HG02981 (cell line): ENCODE measurements around the gene WWP2.
"Not testable (repeated sequence)": the region's sequence is repeated elsewhere in the genome, so short reads cannot be mapped to it uniquely, and the experiment has no call there.

ENCODE experiments used
- ATAC-seq: cut with Tn5 transposase; IDR thresholded peaks from one replicate; pipeline ENCODE4 v1.9.1; 2021; ENCODE audit warnings: mild to moderate bottlenecking, moderate library complexity; ENCODE audit not compliant: unreplicated experiment

The WWP2 gene

DNA sequence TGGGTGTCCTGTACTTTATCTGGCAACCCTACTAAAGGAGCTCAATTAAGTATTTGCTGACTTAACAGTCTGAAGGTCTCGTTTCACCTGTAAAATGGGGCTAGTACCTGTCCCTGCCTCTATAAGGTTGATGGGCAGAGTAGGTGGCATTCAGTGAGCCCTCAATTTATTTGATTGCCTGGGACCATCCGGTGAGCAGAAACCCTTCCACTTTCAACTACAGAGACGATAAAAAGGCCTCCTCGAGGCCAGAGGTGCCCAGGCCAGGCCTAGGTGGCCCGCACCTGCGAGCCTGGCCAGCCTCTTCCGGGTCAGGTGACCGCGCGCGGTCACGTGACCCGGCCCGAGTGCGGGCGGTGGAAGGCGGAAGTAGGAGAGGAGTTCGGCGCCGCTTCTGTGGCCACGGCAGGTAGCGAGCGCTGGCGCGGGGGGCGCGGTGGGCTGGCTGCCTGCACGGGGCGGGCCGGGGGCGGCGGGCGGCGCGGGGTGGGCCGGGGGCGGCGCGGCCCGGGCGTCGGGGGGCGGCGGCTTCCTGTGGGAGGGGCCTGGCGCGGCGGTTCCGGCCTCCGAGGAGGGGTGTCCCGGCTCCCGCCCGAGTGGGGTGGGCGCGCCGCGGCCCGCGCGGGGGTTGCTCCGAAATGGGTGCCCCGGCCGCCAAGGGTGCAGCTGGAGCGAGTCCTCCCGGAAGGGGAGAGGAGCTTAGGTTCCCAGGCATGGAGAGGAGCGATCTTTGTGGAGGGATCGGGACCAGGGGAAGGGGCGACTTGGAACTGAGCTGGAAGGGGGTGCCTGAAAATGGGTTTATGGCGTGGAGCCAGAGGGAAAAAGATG, at the start of gene WWP2:
TSS of gene WWP2 (plus strand) at position 350 of the 831 bp plus-strand sequence. CDS start 24,679 bp downstream, outside the sequence.
- ATAC-seq: peak; percentile 74

DNA sequence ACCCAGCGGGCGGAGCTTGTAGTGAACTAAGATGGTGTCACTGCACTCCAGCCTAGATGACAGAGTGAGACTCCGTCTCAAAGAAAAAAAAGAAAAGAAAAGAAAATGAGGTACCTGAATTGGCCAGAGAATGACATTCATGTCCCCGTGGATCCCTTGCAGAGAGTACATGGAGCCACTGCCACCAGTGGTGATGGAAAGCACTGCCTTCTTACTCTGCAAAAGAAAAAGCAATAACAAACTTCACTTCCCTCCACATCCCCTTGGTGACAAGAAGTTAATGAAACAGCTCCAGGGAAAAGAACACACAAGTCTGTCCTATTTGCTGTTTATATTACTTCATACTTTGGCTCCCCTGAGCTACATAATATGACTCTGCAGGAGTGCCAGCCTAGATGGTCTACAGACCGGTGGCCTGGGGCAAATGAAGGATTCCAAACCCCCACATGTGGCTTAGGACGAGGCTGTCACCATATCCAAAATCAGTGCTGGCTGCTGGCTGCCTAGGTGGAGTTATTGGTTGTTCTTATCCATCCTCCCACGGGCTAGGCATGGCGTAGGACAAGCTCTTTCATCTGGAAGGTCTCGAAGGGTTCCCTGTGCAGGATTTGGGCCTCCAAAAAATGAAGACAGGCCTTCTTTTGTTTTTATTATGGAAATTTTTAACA, 49.1 kb upstream of the WWP2 start:
- ATAC-seq: no peak

DNA sequence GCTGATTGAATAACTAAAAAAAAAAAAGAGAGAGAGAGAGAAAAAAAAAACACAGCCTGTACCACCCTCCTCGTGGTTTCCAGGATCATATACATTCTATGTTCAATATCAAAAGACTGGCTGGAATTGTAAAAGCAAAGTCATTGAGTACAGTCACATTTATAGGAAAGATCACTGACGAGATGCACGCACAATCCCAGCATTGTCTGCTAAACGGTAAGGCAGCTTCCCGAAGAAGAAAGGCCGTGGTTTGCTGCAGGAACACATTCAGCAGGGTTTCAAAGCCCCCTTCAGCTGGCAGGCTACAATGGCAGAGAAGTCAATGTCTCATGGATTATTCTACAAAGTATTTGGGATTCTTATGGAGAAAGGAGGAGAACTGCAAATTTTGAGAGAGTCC, 45.1 kb upstream of the WWP2 start:
- no peak for ATAC-seq

DNA sequence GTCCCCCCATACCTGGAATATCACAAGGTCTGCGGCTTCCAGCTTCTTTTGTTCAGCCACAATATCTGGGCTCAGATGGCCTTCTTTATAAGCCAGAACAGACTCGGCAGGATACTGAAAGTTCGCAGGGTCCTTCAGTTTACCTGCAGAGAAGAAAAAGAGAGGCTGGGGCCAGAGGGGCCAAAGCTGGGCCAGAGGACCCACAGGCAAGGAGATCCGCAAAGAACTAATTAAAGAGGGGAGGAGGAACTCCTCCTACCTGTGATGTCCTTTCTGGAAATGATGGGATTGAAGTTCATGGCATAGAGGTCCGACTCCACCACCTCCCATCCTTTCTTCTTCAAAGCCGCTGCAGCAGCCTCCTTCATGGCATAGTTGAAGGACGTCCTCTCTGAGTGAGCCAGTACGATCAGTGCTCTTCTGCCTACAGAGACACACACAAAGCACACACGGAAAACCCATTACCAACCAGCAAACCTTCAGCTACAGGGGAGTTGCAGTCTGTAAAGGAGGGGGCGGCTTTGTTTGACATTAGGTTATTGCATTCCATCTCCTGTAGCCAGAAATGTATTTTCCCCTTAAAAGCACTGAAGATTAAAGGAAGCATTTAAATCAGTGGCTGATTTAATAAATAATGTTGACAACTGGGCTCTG, 43.9 kb upstream of the WWP2 start:
- ATAC-seq: no peak

DNA sequence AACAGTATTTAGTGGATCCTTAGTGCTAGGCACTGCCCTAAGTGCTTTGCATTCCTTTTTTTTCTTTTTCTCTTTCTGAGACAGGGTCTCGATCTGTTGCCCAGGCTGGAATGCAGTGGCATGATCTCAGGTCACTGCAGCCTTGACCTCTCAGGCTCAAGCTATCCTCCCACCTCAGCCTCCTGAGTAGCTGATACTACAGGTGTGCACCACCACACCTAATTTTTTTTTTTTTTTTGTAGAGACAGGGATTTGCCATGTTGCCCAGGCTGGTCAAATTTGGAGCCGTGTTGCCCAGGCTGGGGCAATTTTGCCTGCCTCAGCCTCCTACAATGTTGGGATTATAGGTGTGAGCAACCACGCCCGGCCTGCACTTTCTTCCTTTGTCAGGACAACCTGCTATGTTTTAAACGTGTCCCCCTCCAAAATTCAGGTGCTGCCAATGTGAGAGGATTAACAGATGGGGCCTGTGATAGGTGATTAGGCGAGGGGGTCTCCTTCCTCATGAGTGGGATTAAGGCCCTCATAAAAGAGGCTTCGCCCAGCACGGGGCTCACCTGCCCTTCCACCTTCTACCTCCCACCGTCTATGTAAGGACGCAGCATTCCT, 41.2 kb upstream of the WWP2 start:
- no peak for ATAC-seq

DNA sequence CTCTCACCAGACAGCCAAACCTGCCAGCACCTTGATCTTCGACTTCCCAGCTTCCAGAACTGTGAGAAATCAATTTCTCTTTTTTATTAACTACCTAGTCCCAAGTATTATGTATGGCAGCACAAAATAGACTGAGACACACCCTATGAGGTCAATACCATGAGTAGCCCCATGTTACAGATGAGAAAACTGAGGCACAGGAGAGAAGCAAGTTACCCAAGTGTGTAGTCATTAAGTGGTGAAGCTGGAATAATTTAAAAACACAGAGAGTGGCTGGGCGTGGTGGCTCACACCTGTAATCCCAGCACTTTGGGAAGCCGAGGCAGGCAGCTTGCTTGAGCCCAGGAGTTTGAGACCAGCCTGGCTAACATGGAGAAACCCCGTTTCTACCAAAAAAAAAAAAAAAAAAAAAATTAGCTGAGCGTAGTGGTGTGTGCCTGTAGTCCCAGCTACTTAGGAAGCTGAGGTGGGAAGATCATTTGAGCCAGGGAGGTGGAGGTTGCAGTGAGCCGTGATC, 40.6 kb upstream of the WWP2 start:
- no peak for ATAC-seq

DNA sequence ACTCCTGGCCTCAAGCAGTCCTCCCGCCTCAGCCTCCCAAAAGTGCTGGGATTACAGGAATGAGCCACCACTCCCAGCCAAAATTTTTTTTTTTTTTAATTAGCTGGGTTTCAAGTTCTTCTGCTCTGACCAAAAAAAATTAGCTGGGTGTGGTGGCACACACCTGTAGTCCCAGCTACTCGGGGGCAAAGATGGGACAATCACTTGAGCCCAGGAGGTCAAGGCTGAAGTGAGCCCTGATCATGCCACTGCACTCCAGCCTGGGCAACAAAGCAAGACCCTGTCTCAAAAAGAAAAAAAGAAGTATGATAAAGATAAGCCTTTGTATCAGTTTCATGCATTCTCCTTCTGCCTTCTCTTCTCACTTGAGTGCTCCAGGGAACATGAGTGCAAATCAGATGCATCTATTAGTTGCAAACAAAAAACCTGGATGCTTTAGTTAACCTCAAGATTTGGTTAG, 37.7 kb upstream of the WWP2 start:
- no peak for ATAC-seq

DNA sequence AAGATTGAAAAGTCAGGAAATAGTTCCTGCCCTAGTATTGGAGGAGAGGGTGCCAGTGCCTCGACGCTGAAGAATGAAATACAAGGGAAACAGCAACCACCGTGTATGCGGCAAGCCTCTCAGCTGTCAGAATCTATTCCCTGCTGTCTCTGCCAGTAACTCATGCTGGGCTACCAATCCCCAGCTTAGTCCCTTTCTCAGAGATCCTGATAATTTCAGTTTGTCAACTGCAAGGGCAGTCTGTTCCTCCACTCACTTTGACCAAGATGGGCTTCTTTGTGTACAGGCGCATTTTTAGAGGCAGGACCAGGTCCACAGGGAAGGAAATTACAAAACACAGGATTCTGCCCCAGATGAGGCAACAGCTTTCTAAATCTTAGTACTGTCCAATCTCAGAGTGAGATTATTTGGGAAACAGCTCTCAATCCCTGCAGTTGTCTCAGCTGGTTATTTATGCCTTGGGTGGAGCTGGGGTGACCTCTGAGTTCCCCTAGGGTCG, 37.1 kb upstream of the WWP2 start:
- ATAC-seq: no peak

DNA sequence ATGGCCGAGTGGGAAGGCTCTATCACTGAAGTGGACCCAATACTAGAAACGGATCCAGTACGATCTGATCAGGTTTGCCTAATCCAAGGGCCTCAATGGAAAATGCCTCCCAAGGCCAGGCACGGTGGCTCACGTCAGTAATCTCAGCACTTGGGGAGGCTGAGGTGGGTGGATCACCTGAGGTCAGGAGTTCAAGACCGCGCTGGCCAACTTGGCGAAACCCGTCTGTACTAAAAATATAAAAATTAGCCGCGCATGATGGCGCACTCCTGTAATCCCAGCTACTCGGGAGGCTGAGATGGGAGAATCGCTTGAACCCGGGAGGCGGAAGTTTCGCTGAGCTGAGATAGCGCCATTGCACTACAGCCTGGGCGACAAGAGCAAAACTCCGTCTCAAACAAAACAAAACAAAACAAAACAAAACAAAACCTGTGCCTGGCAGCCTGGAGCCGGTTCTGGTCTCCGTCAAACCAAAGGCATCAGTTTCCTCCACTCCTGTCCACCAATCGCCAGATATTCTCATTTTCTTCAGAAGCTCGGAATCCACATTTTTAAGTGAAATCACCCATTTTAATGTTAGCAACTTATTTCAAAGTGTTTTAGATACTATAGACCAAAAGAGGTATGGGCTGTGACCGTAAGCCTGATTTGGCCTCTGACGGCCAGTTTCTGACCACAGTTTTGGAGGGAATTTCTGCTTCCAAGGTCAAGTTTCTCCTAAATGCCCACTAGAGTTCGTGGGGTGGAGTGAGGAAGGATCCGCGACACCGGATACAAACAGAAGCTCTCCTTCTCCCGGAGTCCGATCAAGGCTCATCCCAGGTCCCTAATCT, 36.4 kb upstream of the WWP2 start:
- ATAC-seq: no peak

DNA sequence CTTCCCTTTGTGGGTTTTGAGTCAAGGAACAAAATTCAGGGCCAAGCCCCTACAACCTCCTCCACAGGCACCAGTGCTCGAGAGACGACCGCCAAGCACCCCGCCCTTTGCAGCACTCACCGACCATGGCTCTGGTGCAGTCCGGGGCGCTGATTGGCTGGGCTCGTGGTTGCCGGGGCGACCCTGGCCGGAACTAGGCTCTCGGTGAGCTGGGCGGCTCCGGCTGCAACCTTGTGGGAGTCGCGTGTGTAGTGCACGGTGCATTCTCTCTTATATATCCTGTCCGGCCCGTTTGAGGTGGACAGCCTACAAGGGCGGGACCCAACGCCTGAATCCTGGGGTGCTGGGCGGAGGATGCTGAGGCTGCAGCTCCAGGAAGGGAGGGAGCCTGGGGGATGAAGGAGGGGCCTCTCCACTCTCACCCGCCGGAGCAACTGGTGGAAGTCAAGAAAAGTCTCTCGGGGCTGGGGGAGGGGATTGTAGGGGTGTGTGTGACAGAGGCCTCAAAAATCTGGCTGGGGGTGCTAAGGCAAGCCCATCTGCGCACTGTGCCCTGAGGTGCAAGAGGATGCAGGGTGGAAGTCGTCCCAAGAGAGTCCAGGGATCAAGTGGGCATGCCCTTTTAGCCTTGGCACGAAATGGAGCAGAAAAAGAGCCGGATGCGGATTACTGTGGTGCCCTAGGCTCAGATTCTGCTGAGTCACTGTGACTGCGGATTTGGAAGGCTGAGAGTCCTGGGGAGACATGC, 35.6 kb upstream of the WWP2 start, which contains the start of gene NQO1:
TSS of gene NQO1 (minus strand) at position 248 of the 748 bp plus-strand sequence. CDS start at position 127, 121 bp downstream.
- peak; percentile 98 for ATAC-seq

DNA sequence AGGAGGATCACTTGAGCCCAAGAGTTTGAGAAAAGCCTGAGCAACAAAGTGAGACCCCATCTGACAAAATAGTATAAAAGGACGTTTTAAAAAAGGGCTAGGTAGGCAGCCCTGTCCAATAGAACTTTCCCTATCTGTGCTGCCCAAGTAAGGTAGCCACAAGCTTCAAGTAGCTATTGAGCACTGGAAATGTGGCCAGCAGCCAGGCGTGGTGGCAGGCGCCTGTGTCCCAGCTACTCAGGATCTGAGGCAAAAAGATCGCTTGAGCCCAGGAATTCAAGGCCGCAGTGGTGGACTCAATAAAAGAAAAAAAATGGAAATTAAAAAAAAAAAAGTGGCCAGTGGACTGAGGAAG, 34.2 kb upstream of the WWP2 start:
- no peak for ATAC-seq

DNA sequence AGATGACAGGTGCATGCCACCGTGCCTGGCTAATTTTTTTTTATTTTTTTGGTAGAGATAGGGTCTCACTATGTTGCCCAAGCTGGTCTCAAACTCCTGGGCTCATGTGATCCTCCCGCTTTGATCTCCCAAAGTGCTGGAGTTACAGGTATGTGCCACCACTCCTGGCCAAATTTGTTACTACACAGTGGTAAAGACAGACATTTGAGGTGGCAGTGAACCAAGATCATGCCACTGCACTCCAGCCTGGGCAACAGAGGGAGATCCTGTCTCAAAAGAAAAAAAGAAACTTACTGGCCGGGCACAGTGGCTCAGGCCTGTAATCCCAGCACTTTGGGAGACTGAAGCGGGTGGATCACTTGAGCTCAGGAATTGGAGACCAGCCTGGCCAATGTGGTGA, 33.1 kb upstream of the WWP2 start:
- not testable (repeated sequence) for ATAC-seq

DNA sequence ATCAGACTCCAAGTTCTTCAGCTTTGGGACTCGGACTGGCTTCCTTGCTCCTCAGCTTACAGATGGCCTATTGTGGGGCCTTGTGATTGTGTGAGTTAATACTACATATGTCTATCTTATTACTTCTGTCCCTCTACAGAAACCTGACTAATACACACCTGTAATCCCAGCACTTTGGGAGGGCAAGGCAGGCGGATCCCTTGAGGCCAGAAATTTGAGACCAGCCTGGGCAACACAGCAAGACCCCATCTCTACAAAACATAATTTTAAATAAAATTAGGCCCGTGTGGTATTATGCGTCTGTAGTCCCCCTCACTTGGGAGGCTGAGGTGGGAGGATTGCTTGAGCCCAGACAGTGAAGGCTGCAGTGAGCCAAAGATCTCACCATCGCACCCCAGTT, 30.9 kb upstream of the WWP2 start:
- not testable (repeated sequence) for ATAC-seq

DNA sequence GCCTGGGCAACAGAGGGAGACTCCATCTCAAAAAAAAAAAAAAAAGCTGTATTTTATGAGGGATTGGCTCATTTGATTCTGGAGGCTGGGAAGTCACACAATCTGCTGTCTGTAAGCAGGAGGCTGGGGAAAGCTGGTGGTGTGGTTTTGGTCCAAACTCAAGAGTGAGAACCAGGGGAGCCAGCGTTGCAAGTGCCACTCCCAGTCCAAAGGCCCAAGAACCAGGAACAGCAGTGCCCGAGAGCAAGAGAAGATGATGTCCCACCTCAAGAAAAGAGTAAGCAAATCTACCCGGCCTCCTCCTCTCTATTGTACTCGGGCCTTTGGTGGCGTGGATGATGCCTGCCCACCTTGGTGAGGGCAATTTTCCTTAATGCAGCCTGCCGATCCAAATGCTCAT, 30.0 kb upstream of the WWP2 start:
- ATAC-seq: no peak

DNA sequence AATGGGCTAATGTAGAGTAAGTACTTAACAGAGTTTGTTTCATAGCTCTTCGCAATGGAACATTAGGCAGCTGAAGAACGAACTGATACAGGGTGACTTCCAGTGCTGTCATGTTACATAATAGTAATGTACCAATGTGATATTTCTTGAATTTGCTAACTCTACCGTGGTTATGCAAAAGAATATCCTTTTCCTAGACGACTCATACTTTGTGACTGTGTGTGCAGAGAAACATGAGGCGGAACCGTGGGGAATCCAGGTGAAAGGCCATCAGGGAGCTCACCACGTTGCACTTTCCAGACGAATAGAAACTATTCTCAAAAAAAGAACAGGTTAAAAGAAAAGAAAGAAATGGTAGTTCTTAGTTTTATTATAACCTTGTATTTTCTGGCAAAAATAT, 20.6 kb upstream of the WWP2 start:
- ATAC-seq: no peak

DNA sequence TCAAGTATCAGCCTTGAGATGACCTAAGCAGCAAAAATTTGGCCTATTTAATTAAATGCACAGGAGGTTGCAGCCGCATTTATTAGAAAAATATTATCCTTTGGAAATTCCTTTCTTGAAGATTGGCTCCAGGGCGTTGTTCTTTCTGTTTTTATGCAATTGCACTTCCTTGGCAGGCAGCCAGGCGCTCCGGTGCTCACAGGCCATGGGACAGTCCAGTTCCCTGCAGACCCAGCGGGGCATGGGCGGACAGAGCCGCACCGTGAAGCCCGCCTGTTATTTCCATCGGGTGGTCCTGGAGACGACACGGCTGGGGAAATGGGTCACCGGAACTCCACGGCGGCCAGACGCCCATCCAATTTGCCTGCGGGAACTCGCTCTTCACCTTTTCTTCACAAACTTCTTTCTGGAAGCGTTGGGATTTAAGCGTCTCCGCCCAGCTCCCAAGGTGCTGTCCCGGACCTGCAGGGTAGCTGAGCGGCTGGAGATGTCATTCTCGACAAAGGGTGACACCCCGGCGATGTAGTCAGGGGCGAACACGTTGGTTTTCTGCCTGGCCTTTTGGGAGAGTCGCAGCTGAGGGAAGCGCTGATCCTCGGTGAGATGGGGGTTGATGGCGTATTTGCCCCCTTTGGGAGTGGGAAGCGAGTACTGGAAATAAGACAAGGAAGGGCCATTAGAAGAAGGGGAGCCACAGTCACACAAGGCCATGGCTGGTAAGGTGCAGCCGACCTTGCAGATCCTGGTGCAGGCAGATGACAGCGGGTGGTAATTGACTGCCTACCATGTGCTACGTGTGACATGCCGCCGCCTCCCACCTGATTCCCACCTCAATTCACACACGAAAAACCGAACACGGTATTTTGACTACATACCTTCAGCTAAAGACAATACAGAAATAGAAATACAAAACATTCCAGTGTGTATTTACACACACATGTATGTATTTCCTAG, 19.9 kb upstream of the WWP2 start:
- no peak for ATAC-seq

DNA sequence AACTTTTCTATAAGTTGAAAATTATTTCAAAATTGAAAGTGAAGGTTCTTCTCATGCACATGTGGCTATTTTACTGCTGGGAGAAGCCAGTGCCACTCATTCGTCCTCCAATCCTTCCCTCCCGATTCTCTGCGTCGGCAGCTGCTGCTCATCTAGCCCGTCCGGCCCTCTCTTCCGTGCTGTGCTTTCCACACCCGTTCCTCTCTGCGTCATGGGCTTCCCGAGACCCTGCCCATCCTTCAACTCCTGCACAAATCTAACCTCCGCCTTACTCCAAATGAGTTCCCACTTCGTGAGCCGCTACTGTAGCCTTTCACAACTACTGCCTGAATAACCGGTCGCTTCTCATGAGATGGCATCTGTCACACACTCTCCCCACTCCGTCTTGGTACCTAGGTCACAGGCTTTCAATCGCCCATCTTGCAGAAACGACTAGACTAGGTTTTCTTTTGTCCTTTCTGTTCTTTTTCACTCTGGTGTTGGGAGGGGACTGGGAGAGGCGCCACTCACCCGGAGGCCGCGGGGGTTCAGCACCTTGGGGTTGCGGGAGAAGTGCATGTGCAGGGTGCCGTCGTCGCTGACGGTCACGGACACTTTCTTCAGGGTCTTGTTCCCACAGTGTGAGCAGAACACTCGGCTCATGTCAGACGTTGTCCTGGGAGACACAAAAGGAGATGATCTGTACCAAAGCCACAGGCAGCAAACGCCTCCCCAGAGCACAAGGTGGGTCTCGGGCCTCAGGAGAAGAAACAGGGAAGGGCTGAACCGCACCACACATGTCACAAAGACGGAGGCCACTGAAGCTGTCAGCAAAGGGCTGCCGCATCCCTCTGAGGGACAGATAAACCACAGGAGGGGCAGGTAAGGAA, 17.5 kb upstream of the WWP2 start:
- no peak for ATAC-seq
